Immature natural killer cell (primary cell): ENCODE results near the gene NUAK1. TPM values are rescaled to one million over a fixed set of nuclear protein-coding genes. Genes with fewer than 3 reads are reported as not detected.
"Not testable (repeated sequence)": the region's sequence is repeated elsewhere in the genome, so short reads cannot be mapped to it uniquely, and the experiment has no call there.

Experiments
- DNase-seq, 3 donors: peaks; one replicate each; pipeline ENCODE4 v3.0.0; 2022; ENCODE audit warnings: mixed read lengths in 1 of 3
- H3K27ac Mint-ChIP-seq, 6 donors: one replicate each; pipeline ENCODE4 v1.8.0; 2020; ENCODE audit warnings: mixed read lengths in 6 of 6, mild to moderate bottlenecking in 5 of 6, inconsistent platforms in 4 of 6, moderate library complexity in 3 of 6
- H3K27me3 Mint-ChIP-seq, 3 donors: one replicate each; pipeline ENCODE4 v1.8.0; 2020 to 2021; ENCODE audit warnings: low read depth in 3 of 3, mild to moderate bottlenecking in 3 of 3, mixed read lengths in 3 of 3, moderate library complexity in 3 of 3, inconsistent platforms in 1 of 3
- H3K36me3 Mint-ChIP-seq, 3 donors: one replicate each; pipeline ENCODE4 v1.8.0; 2020; ENCODE audit warnings: mixed read lengths in 3 of 3, inconsistent platforms in 2 of 3, mild to moderate bottlenecking in 2 of 3
- H3K4me1 Mint-ChIP-seq, 2 donors: one replicate each; pipeline ENCODE4 v1.8.0; 2020; ENCODE audit warnings: inconsistent platforms in 2 of 2, mild to moderate bottlenecking in 2 of 2, mixed read lengths in 2 of 2, moderate library complexity in 1 of 2
- H3K4me3 Mint-ChIP-seq, 5 donors: one replicate each; pipeline ENCODE4 v1.8.0; 2020; ENCODE audit warnings: mild to moderate bottlenecking in 5 of 5, mixed read lengths in 5 of 5, inconsistent platforms in 3 of 5, moderate library complexity in 3 of 5
- H3K9me3 Mint-ChIP-seq, 6 donors: one replicate each; pipeline ENCODE4 v1.8.0; 2020; ENCODE audit warnings: mild to moderate bottlenecking in 6 of 6, mixed read lengths in 6 of 6, inconsistent platforms in 4 of 6, moderate library complexity in 3 of 6
- polyA plus RNA-seq, 3 donors: library from polyadenylated mRNA; unstranded; fragments of 300-500 nt; fragmentation: Illumina TruSeq; gene quantifications; one replicate each; pipeline ENCODE4 v1.2.3, GENCODE V29; 2021

Gene NUAK1
- polyA plus RNA-seq, 3 donors from 2014 or later: 0.02 to 2.7 (median 0.68) TPM

DNA sequence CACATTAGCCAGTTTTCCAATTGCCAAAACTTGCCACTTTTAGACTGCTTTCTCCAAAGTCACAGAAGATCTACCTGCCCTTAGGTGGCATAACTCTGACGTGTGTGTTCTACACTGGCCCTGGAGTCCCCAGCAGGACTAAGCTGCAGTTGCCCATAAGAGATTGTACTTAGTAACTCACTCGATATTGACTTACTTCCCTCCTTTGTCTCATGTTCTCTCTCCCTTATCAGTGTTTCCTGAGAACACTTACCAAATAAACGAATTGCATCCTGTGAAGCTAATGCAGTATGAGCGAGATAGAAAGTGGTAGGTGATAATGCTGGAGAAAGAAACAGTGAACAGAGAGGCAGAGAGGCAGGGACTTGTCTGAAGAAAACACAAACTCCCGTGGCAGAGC lies 117.2 kb downstream of the NUAK1 start:
- Mint-ChIP-seq H3K4me3 (no peak overlapping the region), H3K4me1 (no peaks in the 10 kb centered on the region), H3K27ac (no peak overlapping the region), H3K36me3 (no peaks in the 10 kb centered on the region), H3K27me3 (peaks cover 0 to 3% (median 2%) of the 10 kb centered on the region in 3 donors), H3K9me3 (peaks cover 0 to 10% (median 2%) of the 10 kb centered on the region in 6 donors)
- DNase-seq: no peak

DNA sequence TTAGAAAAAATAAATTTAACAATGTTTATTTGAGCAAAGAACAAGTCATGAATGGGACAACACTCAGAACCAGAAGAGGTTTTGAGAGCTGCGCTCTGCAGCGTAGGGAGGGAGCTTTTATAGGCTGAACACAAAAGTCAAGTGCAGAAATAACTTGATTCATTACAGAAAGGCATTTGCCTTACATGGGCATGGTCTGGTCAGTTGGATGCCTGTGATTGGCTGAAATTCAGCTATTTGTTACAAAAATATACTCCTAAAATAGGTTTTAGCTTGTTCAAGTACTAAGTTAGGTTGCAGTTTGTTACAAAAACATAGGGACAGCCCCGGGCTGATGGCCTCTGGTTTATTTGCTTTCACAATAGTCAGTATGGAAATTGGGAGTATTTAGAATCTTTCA lies 118.0 kb downstream of the NUAK1 start:
- Mint-ChIP-seq H3K27ac (no peak overlapping the region), H3K9me3 (peaks cover 0 to 12% (median 2%) of the 10 kb centered on the region in 6 donors), H3K4me1 (no peaks in the 10 kb centered on the region), H3K4me3 (no peak overlapping the region), H3K36me3 (no peaks in the 10 kb centered on the region), H3K27me3 (peaks cover 0 to 2% (median 0%) of the 10 kb centered on the region in 3 donors)
- DNase-seq: no peak

DNA sequence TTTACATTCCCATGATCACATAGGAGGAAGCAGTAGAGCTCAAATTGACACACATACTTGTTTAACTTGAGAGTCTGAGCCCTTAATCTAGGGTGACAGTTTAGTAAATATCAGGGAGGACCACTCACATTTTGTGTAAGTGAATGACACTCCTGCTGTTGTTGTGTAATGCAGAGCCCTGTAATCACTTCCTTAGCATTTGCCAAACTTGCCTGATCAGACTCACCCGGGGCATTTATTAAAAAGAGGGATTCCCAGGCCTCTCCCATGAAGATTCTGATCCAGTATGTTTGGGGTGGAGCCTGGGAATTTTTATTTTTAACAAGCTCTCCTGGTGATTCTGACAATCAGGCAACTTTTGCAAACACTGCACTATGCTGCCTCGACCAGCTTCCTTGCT lies 119.6 kb downstream of the NUAK1 start:
- Mint-ChIP-seq H3K9me3 (peaks cover 0 to 7% (median 2%) of the 10 kb centered on the region in 6 donors), H3K27ac (no peak overlapping the region)
- no peak for DNase-seq

DNA sequence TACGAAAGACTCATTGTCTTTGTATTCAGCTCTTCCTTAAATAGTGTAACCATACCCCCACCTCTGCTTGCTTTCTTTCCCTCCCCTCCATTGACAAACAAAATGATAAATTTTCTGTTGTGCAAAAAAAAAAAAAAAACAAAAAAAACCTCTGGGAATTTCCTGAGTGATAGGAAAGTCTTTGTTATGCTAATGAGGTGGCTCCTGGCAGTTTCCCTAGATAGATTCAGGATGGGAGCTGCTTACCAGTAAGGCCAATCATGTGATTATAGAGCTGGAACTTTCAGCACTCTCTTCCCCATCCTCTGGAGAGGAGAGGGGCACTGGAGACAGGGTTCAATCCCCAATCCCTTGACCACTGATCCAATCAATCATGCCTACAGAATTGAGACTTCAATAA lies 120.5 kb downstream of the NUAK1 start:
- no peak for DNase-seq
- Mint-ChIP-seq H3K36me3 (no peaks in the 10 kb centered on the region), H3K9me3 (peaks cover 0 to 9% (median 2%) of the 10 kb centered on the region in 6 donors), H3K27ac (no peak overlapping the region), H3K4me3 (no peak overlapping the region), H3K27me3 (peaks cover 0 to 4% (median 4%) of the 10 kb centered on the region in 3 donors), H3K4me1 (no peaks in the 10 kb centered on the region)

More for the DNA sequence above, 119.6 kb downstream of the NUAK1 start:
- Mint-ChIP-seq H3K36me3 (no peaks in the 10 kb centered on the region), H3K27me3 (peaks cover 0 to 2% (median 0%) of the 10 kb centered on the region in 3 donors), H3K4me3 (no peak overlapping the region), H3K4me1 (no peaks in the 10 kb centered on the region)

DNA sequence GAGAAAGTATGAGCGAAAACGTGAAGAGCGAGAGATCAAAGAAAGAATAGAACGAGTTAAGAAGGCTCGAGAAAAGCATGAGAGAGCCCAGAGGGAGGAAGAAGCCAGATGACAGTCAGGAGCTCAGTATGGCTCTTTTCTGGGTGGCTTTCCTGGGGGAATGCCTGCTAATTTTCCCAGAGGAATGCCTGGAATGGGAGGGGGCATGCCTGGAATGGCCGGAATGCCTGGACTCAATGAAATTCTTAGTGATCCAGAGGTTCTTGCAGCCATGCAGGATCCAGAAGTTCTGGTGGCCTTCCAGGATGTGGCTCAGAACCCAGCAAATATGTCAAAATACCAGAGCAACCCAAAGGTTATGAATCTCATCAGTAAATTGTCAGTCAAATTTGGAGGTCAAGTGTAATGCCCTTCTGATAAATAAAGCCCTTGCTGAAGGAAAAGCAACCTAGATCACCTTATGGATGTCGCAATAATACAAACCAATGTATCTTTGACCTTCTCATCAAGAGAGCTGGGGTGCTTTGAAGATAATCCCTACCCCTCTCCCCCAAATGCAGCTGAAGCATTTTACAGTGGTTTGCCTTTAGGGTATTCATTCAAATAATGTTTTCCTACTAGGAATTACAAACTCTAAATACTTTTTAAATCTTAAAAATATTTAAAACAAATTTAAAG lies 122.0 kb downstream of the NUAK1 start:
- not testable (repeated sequence) for H3K27me3 Mint-ChIP-seq, H3K27ac Mint-ChIP-seq, H3K4me3 Mint-ChIP-seq, DNase-seq, H3K4me1 Mint-ChIP-seq, H3K36me3 Mint-ChIP-seq
- peaks cover 0 to 10% (median 2%) of the 10 kb centered on the region in 6 donors for H3K9me3 Mint-ChIP-seq

DNA sequence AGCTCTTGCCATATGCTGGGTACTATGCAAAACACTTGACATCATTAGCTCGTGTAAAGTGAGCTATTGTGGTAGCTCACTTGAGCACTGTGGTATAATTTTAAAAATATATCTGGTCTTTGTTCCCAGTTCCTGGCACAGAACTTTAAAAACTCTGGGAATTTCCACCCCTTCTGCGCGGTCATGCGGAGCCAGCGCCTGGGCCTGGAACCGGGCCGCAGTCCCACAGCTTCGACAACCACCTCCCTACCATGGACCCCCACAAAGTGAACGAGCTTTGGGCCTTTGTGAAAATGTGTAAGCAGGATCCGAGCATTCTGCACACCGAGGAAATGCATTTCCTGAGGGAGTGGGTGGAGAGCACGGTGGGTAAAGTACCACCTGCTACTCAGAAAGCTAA lies 123.1 kb downstream of the NUAK1 start:
- Mint-ChIP-seq H3K36me3 (no peaks in the 10 kb centered on the region), H3K4me3 (no peak overlapping the region), H3K27me3 (peaks cover 0 to 4% (median 2%) of the 10 kb centered on the region in 3 donors), H3K9me3 (peaks cover 0 to 10% (median 2%) of the 10 kb centered on the region in 6 donors), H3K4me1 (no peaks in the 10 kb centered on the region), H3K27ac (no peak overlapping the region)
- DNase-seq: no peak

DNA sequence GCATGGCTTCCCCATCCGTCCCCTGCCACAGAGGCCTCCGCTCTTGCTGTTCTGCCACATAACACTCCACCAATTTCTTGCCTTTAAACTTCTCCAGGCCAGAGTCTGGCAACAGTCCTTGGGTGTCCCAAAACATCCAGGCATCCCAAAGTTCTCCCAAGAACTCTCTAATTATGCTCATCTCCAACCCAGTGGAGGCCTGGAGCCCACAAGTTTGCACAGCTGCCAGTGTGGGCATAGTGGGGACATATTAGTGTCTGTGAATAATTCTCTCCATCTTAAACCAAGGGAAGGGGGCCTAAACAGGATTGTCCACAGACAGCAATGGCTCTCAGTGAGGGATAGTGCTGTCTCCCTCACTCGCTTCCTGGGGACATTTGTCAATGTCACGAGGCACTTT lies 124.8 kb downstream of the NUAK1 start:
- DNase-seq: no peak
- Mint-ChIP-seq H3K9me3 (peaks cover 0 to 7% (median 2%) of the 10 kb centered on the region in 6 donors), H3K36me3 (no peaks in the 10 kb centered on the region), H3K27ac (no peak overlapping the region), H3K4me3 (no peak overlapping the region), H3K27me3 (peaks cover 0 to 4% (median 2%) of the 10 kb centered on the region in 3 donors), H3K4me1 (no peaks in the 10 kb centered on the region)

Other genes with a start within 250 kb of the NUAK1 start
- gene CKAP4, start 109.1 kb upstream of the NUAK1 start, polyA plus RNA-seq: 1 to 10 TPM in 2 of 3 donors, under 1 TPM in 1; 0.65 to 2.7 (median 1.0) TPM
- 10 to 100 TPM; 11.0 to 20.4 (median 18.1) TPM for gene TCP11L2, start 163.8 kb upstream of the NUAK1 start, polyA plus RNA-seq
- 1 to 10 TPM in 2 of 3 donors, not detected in 1; 4.0 to 6.4 TPM for gene POLR3B, start 218.8 kb upstream of the NUAK1 start, polyA plus RNA-seq